EH (cell line): ENCODE results near the gene CDYL.

Source experiments
- DNase-seq: peaks from one replicate; pipeline ENCODE4 v3.0.0-alpha.2; 2015; ENCODE audit warnings: low read depth

CDYL gene

DNA sequence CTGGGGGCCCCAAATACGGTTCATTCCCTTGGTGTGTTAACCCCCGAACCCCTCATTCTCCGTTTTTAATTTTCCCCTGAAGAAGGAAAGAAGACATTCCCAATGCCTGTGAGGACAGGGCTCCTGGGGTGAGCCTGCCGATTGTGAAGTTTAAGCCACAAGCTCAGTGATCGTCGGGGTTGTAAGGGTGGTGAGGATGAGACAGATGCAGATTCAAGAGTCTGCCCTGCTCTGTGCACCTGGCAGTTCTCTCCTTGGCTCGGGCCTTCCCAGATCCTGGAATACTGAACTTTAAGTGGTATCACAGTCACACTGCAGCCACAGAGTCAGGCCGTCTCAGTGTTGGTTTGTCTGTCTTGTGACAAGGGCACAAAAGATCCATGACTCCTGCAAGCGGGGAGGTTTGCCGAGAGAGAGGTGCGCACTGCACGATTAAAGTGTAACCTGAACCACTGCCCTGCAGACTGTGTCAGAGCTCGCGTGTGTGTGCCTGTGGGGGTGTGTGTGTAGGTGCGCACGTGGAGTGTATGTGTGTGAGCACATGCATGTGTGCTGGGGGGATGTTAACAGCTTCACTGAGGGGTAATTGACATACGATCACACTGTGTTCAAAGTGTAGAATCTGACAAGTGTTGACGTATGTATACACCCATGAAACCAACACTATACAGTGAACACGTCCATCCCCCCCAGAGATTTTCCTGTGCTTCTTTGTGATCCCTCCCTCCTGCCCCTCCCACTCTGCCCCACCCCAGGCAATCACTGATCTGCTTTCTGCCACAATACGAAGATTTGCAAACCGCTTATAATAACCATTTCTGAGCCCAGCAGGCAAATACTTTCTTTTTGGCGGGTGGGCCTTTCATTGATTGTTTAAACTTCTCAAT, 188.7 kb downstream of the CDYL start:
- DNase-seq: no peak

DNA sequence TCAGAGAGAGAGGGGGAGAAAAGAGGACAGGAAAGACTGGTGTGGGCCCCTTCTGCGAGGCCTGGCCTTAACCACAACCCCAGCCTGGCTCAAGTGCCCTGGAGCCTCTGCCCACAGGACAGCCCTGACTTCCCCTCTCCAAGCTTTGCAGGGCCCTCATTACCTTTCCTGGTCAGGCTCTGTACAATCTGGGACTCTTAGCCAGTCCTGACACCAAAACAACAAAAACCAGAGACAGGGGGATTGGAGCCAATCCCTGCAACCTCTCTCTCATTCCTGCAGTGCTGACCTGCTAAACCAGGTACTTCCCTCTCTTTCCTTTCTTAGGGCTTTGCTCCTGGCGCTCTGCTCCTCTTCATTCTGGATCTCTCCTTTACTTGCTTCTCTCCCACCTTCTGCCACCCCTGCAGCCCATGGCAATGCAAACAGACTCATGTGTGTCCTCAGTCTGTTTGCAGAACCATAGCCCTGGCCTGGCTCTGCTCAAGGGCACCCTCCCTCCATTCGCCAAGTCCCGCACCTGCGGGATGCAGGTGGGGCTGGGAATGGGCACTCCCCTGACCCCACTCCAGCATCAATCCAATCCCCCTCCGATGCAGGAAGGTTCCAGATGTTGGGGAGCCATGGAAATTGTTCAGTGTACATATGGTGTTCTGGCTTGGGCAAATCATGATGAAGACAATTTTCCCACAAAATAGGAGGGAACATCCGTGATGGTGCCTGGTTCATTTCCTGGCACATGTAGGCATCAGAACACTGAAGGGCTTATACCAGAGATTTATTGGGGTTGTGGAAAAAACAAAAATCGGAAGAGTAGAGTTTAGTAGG, 189.6 kb downstream of the CDYL start:
- DNase-seq: no peak

DNA sequence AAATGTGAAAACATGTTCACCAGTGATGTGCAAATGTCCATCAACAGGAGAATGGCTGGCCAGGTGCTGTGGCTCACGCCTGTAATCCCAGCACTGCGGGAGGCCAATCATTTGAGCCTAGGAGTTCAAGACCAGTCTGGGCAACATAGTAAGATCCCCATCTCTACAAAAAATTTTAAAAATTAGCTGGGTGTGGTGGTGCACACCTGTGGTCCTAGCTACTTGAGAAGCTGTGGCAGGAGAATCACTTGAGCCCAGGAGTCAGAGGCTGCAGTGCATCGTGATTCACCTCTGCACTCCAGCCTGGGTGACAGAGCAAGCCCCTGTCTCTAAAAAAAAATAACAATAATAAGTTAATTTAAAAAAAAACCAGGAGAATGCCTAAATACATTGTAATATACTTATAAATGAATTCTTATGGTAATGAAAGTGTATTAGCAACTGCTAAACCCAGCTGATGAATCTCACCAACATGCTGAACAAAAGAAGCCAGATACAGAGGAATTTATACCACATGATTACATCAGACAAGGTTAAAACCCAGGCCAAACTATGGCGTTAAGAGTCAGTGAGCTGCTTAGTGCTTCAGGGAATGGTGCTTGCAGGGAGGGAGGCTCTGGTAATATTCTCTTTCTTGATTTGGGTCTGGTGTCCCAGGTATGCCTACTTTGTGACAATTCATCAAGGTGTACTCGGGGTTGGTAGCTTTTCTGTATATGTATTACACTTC, 191.3 kb downstream of the CDYL start:
- DNase-seq: peak; percentile 25

GRCh38 chr6:4969609-4970285, 193.5 kb downstream of the CDYL start:
- no peak for DNase-seq

DNA sequence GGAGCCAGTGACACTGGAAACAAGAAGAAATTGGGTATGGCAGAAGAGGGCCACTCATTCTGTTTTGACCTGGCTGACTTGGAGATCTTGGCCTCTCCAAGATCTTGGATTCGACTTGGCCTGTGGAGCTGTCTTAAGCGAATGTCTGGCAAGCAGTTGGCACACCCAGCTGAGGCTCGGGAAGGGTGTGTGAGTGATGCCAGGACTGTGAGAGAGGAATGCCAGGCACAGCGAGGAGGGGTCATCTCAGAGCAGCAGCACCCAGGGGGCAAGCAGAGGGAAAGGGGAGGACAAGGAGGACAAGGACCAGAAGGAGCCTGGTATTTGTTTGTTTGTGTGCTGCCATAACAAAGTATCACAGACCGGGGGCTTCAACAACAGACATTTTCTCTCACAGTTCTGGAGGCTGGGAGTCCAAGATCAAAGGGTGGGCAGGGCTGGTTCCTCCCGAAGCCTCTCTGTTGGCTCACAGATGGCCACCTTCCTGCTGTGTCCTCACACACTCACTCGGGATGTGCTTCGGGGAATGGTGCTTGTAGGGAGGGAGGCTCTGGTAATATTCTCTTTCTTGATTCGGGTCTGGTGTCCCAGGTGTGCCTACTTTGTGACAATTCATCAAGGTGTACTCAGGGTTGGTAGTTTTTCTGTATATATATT, 194.7 kb downstream of the CDYL start:
- DNase-seq: no peak

- DNase-seq: no peak
Observed at GRCh38 chr6:4971851-4972250, 195.6 kb downstream of the CDYL start.

DNA sequence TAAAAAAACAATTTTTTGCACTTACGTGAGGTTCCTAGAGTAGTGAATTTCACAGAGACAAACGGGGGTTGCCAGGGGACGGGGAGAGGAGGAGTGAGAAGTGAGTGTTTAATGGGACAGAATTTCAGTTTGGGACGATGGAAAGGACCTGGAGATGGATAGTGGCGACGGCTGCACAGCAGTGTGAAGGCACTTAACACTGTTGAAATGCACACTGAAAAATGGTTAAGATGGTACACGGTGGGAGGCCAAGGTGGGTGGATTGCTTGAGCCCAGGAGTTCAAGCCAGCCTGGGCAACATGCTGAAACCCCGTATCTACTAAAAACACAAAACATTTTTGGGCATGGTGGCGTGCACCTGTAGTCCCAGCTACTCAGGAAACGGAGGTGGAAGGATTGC, 196.2 kb downstream of the CDYL start:
- no peak for DNase-seq

- DNase-seq: no peak
Observed at GRCh38 chr6:4973415-4973814, 197.2 kb downstream of the CDYL start.

DNA sequence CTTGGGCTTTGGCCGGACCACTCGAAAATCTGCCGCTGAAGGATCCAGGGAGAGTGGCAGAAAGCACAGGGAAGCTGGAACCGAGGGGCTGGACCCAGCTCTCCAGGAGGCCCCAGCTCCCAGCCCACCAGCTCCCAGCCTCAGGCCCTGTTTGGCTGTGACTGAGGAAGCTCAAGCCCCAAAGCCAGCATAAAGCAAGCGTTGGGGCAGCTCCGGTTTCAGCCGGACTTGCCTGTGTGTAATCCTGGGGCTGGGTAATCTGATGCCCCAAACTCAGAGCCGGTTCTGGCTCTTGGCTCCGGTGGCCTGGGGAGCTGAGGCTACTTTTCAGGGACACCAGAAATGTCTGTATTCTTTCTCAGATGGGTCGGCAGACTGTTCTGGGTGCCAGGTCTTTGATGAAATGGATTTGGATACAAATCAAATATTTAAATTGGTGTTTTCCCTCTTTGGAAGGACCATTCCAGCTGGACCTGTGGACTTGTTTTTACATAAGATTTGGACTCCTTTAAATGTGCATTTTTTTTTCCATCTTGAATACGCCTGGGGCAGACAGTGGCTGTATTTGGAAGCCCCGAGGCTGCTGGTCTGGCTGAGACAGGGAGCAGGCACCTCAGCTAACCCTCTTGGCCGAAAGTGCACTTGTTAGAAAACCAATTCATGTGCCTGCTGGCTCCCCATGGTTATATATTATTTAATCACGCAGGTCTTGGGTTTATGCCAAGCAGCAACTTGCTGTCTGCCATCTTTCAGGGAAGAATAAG, 198.0 kb downstream of the CDYL start:
- DNase-seq: peak; percentile 49

- DNase-seq: no peak
Observed at GRCh38 chr6:4974962-4975361, 198.8 kb downstream of the CDYL start.

DNA sequence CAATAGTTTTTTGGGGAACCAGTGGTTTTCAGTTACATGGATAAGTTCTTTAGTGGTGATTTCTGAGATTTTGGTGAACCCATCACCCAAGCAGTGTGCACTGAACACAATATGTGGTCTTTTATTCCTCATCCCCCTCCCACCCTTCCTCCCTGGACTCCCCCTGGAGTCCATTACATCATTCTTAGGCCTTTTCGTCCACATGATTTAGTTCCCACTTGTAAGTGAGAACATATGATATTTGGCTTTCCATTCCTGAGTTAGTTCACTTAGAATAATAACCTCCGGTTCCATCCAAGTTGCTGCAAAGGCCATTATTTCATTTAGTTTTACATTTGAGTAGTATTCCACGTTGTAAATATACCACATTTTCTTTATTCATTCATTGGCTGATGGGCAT, 199.3 kb downstream of the CDYL start:
- no peak for DNase-seq

GRCh38 chr6:4977468-4977867, 201.3 kb downstream of the CDYL start:
- no peak for DNase-seq

DNA sequence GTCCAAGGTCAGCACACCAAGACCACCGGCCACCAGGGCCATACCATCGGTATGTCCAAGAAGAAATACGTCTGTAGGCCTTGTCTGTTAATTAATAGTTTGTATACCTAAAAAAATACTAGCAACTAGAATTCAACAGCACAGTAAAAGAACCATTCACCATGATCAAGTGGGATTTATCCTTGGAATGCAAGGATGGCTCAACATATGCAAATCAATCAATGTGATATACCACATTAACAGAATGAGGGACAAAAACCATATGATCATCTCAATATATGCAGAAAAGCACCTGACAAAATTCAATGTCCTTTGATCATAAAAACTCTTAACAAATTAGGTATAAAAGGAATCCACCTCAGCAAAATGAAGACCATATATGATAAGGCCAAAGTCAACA, 203.2 kb downstream of the CDYL start:
- DNase-seq: no peak

GRCh38 chr6:4981761-4982160, 205.6 kb downstream of the CDYL start:
- DNase-seq: no peak

GRCh38 chr6:4983322-4983721, 207.1 kb downstream of the CDYL start:
- DNase-seq: no peak

DNA sequence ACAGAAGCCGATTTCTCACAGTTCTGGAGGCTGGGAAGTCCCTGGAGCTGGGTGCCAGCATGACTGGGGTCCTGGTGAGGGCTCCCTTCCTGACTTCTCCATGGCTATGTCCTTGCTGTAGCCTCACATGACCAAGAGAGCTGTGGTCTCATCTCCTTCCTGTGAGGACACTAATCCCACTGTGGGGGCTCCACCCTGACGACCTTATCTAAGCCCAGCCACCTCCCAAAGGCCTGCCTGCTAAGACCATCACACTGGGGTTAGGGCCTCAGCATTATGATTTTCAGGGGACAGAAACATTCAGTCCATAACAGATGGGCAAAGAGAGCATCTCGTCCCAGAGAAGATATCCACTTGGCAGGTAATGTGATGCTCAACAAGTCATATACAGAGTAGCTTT, 210.8 kb downstream of the CDYL start:
- no peak for DNase-seq

- DNase-seq: no peak
Observed at GRCh38 chr6:4987432-4987831, 211.2 kb downstream of the CDYL start.

DNA sequence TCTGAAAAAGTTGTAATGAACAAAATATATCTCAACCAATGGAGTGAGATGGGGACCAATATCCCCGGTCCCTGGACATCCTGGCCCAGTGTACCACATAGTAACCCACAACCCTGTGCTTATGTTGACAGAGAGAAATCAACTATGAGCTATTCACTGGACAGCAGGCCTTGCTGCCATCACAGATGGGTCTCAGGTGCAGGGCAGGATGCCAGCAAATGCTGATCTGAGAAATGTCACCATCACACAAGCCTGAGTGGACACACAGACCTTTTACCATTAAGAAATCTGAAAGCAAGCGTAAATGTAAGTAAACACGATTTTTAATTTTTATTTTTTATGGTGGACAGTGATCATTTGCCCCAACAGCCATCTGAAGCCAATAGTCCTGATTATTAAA, 218.5 kb downstream of the CDYL start:
- DNase-seq: no peak

- no peak for DNase-seq
Observed at GRCh38 chr6:4997862-4998261, 221.7 kb downstream of the CDYL start.

DNA sequence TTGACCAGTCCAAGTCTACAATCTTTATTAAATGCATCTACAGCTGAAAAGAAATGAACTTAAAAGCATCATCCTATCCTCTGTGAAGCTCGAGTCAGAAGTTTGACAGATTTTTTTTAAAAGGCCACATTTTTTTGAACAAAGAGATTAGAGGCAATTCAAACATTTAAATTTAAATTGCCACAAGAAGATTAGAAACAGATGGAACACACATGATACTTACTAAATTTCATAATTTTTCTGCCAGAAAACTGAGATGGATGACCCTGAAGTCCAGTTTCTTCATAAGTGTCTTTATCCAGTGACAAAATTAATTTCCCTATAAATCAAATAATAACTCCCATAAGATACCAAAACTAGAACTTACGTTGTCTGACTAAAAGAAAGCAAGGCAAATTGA, 223.4 kb downstream of the CDYL start:
- no peak for DNase-seq
